HG03103 (cell line): Measurements from ENCODE around the gene SEC61B.
"Not testable (repeated sequence)": the region's sequence is repeated elsewhere in the genome, so short reads cannot be mapped to it uniquely, and the experiment has no call there.

Source experiments
- ATAC-seq: cut with Tn5 transposase; IDR thresholded peaks from one replicate; pipeline ENCODE4 v1.9.1; 2021; ENCODE audit warnings: low read depth; ENCODE audit not compliant: unreplicated experiment

SEC61B gene

DNA sequence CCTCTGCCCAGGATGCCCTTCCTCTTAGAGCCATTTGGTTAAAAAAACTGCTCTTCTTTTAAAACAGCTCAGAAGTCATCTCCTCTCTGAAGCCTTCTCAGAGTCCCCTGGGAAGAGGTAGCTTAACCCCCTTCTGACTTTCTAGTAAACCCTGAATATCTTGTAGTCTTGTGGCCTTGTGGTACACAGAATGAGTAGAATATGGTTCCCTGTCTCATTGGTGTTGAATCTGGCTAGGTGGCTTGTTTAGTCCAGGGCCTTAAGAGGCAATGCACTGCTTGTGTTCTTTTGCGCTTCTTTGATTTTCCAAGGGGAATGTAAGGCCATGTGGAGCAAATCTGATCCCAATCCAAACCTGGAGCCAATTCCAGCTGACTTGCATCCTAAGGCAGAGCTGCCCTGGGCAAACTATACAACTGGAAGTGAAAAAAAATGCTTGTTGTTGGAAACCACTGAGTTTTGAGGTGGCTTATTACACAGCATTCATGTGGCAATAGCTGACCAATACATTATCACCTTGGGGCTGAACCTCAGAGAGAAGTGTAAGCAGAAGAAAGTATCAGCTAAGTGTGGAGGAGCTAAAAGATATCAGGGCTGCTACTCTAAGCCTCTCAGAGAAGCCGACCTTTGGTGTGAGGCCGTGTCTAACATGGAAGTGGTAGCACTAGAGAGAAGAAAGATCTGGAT lies 31.3 kb upstream of the SEC61B start:
- ATAC-seq: no peak

DNA sequence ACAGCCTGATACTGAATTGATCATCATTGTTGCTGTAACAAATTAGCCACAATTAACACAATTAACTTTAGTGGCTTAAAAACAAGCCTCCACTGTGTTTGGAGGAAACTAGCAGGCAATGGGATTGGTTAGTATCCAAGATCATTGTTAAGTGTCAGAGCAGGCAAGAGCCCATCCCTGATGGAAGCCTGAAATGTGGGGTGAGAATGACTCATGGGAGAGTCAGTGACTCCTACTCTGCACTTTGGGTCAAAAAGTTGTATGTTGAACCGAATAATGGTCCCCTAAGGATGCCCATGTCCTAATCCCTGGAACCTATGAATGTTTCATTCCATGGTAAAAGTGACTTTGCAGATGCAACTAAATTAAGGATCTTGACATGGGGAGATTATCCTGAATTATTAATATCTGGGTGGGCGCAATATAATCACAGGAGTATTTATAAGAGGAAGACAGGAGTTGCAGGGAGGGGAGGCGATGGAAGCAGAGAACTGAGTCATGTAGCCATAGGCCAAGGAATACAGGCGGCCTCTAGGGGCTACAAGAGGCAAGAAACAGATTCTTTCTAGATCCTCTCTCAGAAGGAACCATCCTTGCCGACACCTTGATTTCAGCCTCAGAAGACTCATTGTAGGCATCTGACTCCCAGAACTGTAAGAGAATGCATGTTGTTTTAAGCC lies 29.2 kb upstream of the SEC61B start:
- ATAC-seq: no peak

GRCh38 chr9:99193466-99193821 lies 28.6 kb upstream of the SEC61B start:
- no peak for ATAC-seq

GRCh38 chr9:99196484-99196883 lies 25.6 kb upstream of the SEC61B start:
- ATAC-seq: not testable (repeated sequence)

DNA sequence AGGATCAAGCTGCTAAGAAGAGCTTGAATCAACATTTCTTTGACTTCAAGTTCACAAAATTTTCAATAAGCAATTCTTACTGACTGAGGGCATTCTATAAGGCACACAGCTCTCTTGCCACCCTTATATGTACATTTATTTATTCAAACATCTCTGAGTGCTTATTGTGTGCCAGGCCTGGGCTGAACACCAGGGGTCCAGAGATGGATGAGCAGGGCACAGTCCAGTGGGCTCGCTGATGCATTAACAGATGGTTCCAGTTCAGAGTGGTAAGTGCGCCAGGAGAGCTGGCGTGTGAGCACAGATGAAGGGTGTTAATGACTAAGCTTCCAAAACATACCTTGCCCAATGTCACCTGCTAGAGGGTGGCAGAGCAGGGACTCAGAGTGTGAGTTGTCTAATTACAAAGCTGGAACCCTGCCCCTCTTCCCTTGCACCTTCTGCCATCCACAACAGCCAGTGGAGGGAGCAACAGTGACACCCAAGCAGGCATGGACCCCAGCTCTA lies 24.9 kb upstream of the SEC61B start:
- no peak for ATAC-seq

- ATAC-seq: no peak
These were observed 24.1 kb upstream of the SEC61B start for GRCh38 chr9:99197987-99198386.

GRCh38 chr9:99199938-99200539 lies 22.0 kb upstream of the SEC61B start:
- no peak for ATAC-seq

DNA sequence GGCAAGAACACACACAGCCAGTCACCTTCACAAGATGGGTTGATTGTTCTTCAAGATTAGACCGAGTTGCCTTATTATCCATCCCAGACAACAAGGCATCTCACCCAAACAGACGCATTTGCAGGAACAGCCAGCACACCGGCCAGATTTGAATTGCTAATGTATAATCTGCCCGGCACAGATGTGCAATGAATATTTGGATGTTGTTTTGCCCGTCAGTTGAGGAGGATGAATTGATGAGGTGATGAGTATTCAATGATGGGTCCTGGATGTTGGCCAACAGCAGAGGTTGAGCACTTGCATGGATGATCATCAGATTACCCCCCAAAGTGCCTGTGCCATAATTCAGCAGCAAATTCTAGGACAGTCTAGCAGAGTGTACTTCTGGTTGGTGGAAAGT lies 20.5 kb upstream of the SEC61B start:
- ATAC-seq: no peak

DNA sequence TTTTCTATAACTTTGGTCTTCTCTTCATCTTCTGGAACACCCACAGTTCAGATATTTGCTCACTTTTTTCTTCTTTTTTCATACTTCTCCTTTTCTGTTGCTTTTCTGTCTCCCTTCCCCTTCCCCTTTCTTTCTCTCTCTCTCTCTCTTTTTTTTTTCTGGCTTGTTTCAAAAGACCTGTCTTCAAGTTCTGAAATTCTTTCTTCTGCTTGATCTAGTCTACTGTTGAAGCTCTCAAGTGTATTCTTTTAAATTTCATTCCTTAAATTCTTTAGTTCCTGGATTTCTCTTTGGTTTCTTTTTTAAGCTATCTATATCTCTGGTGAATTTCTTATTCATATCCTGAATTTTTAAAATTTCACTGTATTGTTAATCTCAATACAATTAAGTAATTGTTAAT lies 11.5 kb upstream of the SEC61B start:
- ATAC-seq: no peak

DNA sequence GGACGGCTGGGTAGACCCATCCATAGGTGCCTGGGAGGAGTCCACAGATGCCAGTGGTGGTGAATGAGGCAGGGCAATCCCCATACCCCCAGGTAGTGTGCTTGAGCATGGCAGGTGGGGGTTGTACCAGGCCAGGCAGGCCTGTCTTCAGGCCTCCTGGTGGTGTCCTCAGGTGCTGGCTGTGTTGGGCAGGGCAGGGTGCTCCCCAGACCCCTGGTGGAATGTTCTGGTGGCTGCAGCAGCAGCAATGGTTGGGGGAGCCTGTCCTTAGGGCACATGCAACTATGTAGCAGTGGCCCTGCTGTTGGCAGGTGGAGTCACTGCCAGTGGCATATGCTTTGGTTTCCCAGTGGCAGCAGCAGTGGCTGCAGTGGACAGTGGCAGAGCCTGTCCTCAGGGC lies 10.3 kb upstream of the SEC61B start:
- no peak for ATAC-seq

DNA sequence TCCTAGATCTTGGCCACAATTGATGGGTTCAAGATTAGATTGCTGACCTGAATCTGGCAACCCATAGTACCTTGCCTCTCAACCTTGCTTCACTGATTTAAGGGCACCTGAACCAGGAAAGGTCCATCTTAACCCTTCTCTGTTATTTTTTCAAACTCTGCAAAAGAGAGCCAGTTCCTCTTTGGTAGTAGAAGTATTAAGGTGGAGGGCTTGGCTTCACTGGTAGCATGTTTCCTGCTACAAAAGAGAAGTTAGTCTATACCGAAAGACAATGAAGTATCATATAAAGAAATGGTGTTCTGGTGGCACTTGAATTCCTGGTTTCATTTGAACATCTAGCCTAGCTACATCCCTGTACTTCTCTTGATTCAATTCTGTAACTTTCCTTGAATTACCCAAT lies 8.9 kb upstream of the SEC61B start:
- ATAC-seq: no peak

- ATAC-seq: no peak
These were observed 6.0 kb upstream of the SEC61B start for GRCh38 chr9:99216073-99216472.

DNA sequence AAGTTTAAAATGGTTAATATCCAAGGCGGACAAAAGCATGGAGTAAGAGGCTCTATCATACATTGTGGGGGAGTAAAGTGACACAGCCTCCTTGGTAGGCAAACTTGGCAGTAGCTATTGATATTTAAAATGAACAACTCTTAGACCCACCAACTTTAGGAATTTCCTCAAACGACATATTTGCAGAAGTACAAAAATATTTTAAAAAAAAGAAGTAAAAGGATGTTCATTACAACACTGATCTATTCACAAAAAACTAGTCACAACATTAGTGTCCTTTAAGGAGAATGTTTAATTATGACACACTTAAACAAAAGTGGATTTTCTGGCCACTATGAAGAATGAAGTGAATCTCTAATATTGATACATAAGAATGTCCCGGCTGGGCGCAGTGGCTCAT lies 2.1 kb upstream of the SEC61B start:
- ATAC-seq: no peak

- peak; percentile 14 for ATAC-seq
These were observed 839 bp upstream of the SEC61B start for GRCh38 chr9:99221266-99221620.

DNA sequence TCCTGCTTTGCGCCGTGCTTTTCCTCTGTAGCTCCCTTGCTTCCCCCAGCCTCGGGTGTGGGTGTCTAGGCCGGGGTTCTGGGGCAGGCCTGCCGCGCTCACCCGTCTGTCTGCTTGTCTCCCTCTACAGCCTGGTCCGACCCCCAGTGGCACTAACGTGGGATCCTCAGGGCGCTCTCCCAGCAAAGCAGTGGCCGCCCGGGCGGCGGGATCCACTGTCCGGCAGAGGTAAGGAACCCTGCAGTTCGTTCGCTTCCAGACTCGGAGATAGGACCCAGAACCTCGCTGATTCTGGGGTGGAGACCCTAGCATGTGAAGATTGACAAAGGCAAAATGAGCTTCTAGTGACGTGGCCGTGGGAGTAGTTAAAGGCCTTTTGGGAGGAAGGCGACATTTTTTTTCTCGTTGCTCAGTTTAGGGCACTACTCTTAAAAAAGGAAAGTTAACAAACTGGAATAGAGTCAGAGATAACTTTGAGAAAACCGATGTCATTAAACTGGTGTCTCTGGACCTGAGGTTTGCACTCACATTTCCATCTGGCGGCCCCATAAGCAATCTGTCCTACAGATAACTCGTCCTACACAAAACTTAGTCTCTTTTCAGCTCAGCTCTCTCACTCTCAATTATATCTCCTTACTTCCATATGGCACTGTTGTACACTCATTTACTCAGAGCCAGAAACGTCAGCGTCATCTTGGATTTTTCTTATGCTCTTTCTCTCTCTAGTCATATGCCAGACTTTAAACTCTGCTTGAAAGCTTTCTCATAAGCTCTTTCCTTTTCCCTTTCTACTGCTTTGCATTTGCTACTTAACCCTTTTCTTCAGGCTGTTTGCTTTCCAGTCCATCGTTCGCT lies 561 bp downstream of the SEC61B start:
- peak; percentile 22 for ATAC-seq

- no peak for ATAC-seq
These were observed 2.4 kb downstream of the SEC61B start for GRCh38 chr9:99224445-99224844.

DNA sequence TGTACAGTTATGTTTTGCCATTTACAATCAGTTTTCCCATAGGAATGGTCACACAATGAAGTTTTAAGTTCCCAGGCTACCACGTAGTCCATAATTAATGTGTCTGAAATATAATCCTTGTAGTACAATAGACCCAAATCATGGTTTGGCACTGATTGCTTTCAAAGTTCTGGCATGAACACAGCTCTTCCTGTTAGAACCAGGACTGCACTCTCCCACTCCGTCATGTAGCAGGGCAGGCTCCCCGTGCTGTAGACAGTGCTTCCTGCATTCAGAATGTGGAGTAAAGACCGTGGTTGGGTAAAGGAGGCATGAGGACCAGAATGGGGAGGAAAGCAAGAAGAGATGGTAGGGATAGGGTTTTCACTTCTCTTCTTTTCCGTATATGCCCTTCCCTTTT lies 4.0 kb downstream of the SEC61B start:
- no peak for ATAC-seq

- ATAC-seq: no peak
These were observed 8.1 kb downstream of the SEC61B start for GRCh38 chr9:99230206-99230605.

- ATAC-seq: no peak
These were observed 9.6 kb downstream of the SEC61B start for GRCh38 chr9:99231711-99232110.

- ATAC-seq: no peak
These were observed 12.5 kb downstream of the SEC61B start for GRCh38 chr9:99234618-99235017.

- no peak for ATAC-seq
These were observed 13.0 kb downstream of the SEC61B start for GRCh38 chr9:99235069-99235468.
